ENCODE measurements around the gene GREB1L.

- TF ChIP-seq CTCF (conservative IDR thresholded peaks at IDR 0.05) (no peak), ZFX (IDR thresholded peaks at IDR 0.05) (no peak)
Measured at GRCh38 chr18:21313576-21313975, 71.5 kb downstream of the GREB1L start.
